ENCODE data around the gene SMKR1.

- no peak for TF ChIP-seq EZH2 (IDR thresholded peaks at IDR 0.05; ENCODE audit: borderline replicate concordance, low read depth, low read length, severe bottlenecking)
- TF ChIP-seq, protein P1, sequence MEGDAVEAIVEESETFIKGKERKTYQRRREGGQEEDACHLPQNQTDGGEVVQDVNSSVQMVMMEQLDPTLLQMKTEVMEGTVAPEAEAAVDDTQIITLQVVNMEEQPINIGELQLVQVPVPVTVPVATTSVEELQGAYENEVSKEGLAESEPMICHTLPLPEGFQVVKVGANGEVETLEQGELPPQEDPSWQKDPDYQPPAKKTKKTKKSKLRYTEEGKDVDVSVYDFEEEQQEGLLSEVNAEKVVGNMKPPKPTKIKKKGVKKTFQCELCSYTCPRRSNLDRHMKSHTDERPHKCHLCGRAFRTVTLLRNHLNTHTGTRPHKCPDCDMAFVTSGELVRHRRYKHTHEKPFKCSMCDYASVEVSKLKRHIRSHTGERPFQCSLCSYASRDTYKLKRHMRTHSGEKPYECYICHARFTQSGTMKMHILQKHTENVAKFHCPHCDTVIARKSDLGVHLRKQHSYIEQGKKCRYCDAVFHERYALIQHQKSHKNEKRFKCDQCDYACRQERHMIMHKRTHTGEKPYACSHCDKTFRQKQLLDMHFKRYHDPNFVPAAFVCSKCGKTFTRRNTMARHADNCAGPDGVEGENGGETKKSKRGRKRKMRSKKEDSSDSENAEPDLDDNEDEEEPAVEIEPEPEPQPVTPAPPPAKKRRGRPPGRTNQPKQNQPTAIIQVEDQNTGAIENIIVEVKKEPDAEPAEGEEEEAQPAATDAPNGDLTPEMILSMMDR (IDR thresholded peaks at IDR 0.05; ENCODE audit: borderline replicate concordance, extremely low read depth, low read length, poor library complexity, severe bottlenecking): no peak
Measured at GRCh38 chr7:129550693-129551360, 48.5 kb downstream of the SMKR1 start.

Measured in DND-41 (cell line).